Gastrocnemius medialis (tissue), 4 donors: ENCODE data around the gene SCNN1A. TPM values are rescaled to one million over a fixed set of nuclear protein-coding genes. Genes with fewer than 3 reads are reported as not detected.

Experiments used
- ATAC-seq, 2 donors: fragments of 150-250 bp; one replicate each; pipeline ENCODE4 v1.9.1; 2016
- DNase-seq, 2 donors: peaks; one replicate each; pipeline ENCODE4 v3.0.0-alpha.2; 2019
- H3K27ac ChIP-seq, 4 donors: fragments of 200-600 bp; sonication (generic); 1 replicate in 1 of 4; 2 replicates in 3 of 4; pipeline ENCODE4 v1.5.1; 2016 to 2018; ENCODE audit warnings: mild to moderate bottlenecking in 2 of 4, moderate library complexity in 1 of 4
- H3K27me3 ChIP-seq, 3 donors: fragments of 200-600 bp; sonication (generic) in 2 of 3; 1 replicate in 1 of 3; 2 replicates in 2 of 3; pipeline versions ENCODE4 v1.5.1 to v1.6.0; 2016 to 2019; ENCODE audit warnings: mild to moderate bottlenecking in 1 of 3, moderate library complexity in 1 of 3
- H3K36me3 ChIP-seq, 2 donors: fragments of 200-600 bp; sonication (generic) in 1 of 2; one replicate each; pipeline ENCODE4 v1.5.1; 2017 to 2018
- H3K4me1 ChIP-seq, 2 donors: fragments of 200-600 bp; sonication (generic) in 1 of 2; one replicate each; pipeline ENCODE4 v1.5.1; 2016 to 2017; ENCODE audit warnings: mild to moderate bottlenecking in 2 of 2
- H3K4me3 ChIP-seq, 4 donors: fragments of 200-600 bp; sonication (generic) in 3 of 4; 1 replicate in 1 of 4; 2 replicates in 3 of 4; pipeline ENCODE4 v1.5.1; 2016 to 2019; ENCODE audit warnings: mild to moderate bottlenecking in 2 of 4
- H3K9me3 ChIP-seq, 3 donors: fragments of 200-600 bp; sonication (generic) in 2 of 3; 1 replicate in 1 of 3; 2 replicates in 2 of 3; pipeline ENCODE4 v1.5.1; 2016 to 2019
- POLR2A ChIP-seq, 2 donors: fragments of 450-650 bp; IDR thresholded peaks; one replicate each; pipeline ENCODE4 v1.6.1; 2017; ENCODE audit warnings: antibody characterized with exemption in 2 of 2, mild to moderate bottlenecking in 2 of 2, moderate library complexity in 2 of 2
- in situ Hi-C, 4 donors: fragments of 200-750 bp; cut with MboI; loops; one replicate each; pipeline versions ENCODE4 v1.15.0 to v1.8.0; 2017; ENCODE audit warnings: low sequenced_read_pairs in 4 of 4
- intact Hi-C: fragments of 100-400 bp; cut with DNase I; formaldehyde crosslinking; loops from one replicate; pipeline ENCODE4 v1.15.1; 2023; ENCODE audit warnings: low total_unique reads
- total RNA-seq, 4 donors: library from RNA; depleted of rRNA; stranded (reverse); fragments of >200 nt; gene quantifications; one replicate each; pipeline versions ENCODE4 v1.1.0 to v1.2.3, GENCODE V29; 2016
- TF ChIP-seq, protein P1 (sequence below), 5 experiments: fragments of 450-650 bp in 3 of 5; fragments of 200-600 bp in 2 of 5; sonication (generic) in 2 of 5; IDR thresholded peaks in 4 of 5; conservative IDR thresholded peaks in 1 of 5; 1 replicate in 4 of 5; 2 replicates in 1 of 5; pipeline ENCODE4 v1.5.1; 2016 to 2019; ENCODE audit warnings: antibody characterized with exemption in 5 of 5, mild to moderate bottlenecking in 3 of 5, moderate library complexity in 3 of 5

SCNN1A gene
- total RNA-seq, 4 donors from 2014 or later: 0.20 to 2.0 (median 0.38) TPM; not detected in 1

DNA sequence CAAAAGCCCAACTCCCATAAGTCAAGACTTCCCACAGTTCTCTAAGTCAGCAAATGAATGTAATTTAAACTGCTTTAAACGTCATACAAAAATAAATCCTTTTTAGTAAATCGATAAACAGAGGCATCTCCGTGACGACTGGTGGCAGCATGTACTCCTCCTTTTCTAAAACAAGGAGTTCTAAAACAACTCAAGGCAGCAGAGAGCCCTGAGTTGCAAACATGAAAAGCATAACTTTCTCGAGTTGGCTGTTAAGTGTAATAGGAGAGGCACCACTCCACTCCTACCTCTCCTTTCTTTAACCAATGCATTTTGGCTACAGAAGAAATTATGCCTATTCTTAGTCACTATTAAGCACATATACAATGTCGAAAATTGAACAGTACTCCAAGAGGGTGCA is 30.6 kb upstream of the SCNN1A start:
- intact Hi-C loops: no loop called here
- H3K4me1 ChIP-seq: no peaks in the 10 kb centered on the region
- DNase-seq (no peak), ATAC-seq (no peak)
- no peaks in the 10 kb centered on the region for H3K36me3 ChIP-seq
- in situ Hi-C loops: loop anchor here in 1 of 4 donors (25.0 kb wide), 1 partner anchor 131 kb away; the partner anchor contains the start of gene GAPDH
- no peaks in the 10 kb centered on the region for H3K27me3 ChIP-seq
- H3K9me3 ChIP-seq: no peaks in the 10 kb centered on the region
- no peak overlapping the region for H3K4me3 ChIP-seq
- no peak overlapping the region for H3K27ac ChIP-seq
- TF ChIP-seq POLR2A (IDR thresholded peaks at IDR 0.05): no peak
- TF ChIP-seq, protein P1, sequence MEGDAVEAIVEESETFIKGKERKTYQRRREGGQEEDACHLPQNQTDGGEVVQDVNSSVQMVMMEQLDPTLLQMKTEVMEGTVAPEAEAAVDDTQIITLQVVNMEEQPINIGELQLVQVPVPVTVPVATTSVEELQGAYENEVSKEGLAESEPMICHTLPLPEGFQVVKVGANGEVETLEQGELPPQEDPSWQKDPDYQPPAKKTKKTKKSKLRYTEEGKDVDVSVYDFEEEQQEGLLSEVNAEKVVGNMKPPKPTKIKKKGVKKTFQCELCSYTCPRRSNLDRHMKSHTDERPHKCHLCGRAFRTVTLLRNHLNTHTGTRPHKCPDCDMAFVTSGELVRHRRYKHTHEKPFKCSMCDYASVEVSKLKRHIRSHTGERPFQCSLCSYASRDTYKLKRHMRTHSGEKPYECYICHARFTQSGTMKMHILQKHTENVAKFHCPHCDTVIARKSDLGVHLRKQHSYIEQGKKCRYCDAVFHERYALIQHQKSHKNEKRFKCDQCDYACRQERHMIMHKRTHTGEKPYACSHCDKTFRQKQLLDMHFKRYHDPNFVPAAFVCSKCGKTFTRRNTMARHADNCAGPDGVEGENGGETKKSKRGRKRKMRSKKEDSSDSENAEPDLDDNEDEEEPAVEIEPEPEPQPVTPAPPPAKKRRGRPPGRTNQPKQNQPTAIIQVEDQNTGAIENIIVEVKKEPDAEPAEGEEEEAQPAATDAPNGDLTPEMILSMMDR (IDR thresholded peaks at IDR 0.05 in 4 of 5, conservative IDR thresholded peaks at IDR 0.05 in 1 of 5): no peak

DNA sequence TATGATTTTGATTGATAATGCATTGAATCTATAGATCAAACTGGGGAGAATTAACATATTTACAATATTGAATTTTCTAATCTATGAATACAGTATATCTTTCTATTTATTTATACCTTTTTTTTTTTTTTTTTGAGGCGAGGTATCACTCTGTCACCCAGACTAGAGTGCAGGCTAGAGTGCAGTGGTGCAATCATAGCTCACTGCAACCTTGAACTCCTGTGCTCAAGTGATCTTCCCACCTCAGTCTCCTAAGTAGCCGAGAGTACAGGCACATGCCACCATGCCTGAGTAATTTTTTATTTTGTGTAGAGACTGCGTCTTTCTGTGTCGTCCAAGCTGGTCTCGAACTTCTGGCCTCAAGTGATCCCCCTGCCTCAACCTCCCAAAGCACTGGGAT is 29.0 kb upstream of the SCNN1A start:
- Histone ChIP-seq H3K36me3 (no peaks in the 10 kb centered on the region), H3K4me3 (no peak overlapping the region), H3K27ac (no peak overlapping the region), H3K27me3 (no peaks in the 10 kb centered on the region), H3K4me1 (no peaks in the 10 kb centered on the region), H3K9me3 (no peaks in the 10 kb centered on the region)
- DNase-seq (no peak), ATAC-seq (no peak)
- intact Hi-C loops (no loop called here), in situ Hi-C loops (loop anchor here in 1 of 4 donors (25.0 kb wide), 1 partner anchor 133 kb away; the partner anchor contains the start of gene GAPDH)
- TF ChIP-seq, protein P1 (IDR thresholded peaks at IDR 0.05 in 4 of 5, conservative IDR thresholded peaks at IDR 0.05 in 1 of 5): no peak
- no peak for TF ChIP-seq POLR2A (IDR thresholded peaks at IDR 0.05)

DNA sequence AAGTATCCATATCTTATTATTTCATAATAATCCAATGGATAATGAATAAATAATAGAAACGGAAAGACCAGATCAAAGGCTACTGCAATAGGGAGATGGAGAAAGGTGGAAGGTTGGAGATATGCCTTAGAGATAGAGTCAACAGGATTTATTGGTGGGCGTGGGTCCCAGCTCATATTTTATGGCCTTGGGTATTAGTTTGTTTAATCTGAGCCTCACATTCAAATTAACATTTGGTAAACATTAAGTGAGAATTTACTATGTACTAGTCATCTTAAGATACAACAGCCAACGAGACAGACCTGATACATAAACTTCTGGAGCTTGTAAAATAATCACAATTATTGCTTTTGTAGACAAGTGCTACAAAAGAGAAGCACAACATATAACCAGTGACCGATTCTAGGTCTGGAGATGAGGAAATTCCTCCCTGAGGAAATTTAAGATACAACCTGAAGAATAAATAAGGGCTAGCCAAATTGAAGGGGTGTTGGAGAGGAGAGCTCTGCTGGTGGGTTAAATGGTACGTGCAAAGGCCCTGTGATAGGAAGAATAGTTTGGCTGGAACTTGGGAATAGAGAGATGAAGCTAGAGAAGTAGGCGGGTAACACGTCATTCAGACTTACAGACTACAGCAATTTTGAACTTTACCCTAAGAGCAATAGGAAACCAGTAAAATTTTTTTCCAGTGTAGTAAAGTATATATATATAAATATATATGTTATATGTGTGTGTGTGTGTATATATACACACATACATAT is 24.7 kb upstream of the SCNN1A start:
- Histone ChIP-seq H3K9me3 (no peaks in the 10 kb centered on the region), H3K27me3 (no peaks in the 10 kb centered on the region), H3K36me3 (peaks cover 0 to 7% of the 10 kb centered on the region in 2 donors), H3K4me1 (no peaks in the 10 kb centered on the region), H3K27ac (no peak overlapping the region), H3K4me3 (no peak overlapping the region)
- intact Hi-C loops (no loop called here), in situ Hi-C loops (loop anchor here in 1 of 4 donors (25.0 kb wide), 1 partner anchor 137 kb away; the partner anchor contains the start of gene GAPDH)
- no peak for ATAC-seq
- no peak for DNase-seq
- TF ChIP-seq POLR2A (IDR thresholded peaks at IDR 0.05): no peak
- TF ChIP-seq, protein P1 (IDR thresholded peaks at IDR 0.05 in 4 of 5, conservative IDR thresholded peaks at IDR 0.05 in 1 of 5): no peak

DNA sequence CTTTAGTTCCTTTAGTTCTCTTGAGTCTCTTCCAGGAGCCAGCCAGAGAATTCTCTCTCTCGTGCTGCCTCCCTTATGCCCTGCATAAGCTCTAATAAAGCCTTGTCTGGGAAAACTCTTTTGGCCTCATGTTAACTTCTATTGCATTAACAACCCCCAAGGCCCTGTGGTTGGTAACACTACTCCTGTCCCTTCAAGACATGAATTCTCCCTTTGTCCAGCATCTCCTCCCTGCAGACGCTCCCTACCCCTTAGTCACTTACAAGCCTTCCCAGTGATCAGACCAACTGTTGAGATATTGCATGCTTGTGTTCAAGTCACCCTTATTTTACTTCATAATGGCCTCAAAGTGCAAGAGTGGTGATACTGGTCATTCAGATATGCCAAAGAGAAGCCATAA is 20.7 kb upstream of the SCNN1A start:
- in situ Hi-C loops: no loop called here
- Histone ChIP-seq H3K36me3 (peaks cover 0 to 40% of the 10 kb centered on the region in 2 donors), H3K4me1 (peaks cover 4 to 10% of the 10 kb centered on the region in 2 donors), H3K9me3 (no peaks in the 10 kb centered on the region), H3K4me3 (no peak overlapping the region), H3K27ac (no peak overlapping the region), H3K27me3 (no peaks in the 10 kb centered on the region)
- intact Hi-C loops: no loop called here
- DNase-seq (no peak), ATAC-seq (no peak)
- TF ChIP-seq, protein P1 (IDR thresholded peaks at IDR 0.05 in 4 of 5, conservative IDR thresholded peaks at IDR 0.05 in 1 of 5): no peak
- TF ChIP-seq POLR2A (IDR thresholded peaks at IDR 0.05): no peak
